ENCODE results near the gene PPFIA1. TPM values are rescaled to one million over a fixed set of nuclear protein-coding genes. Genes with fewer than 3 reads are reported as not detected.

The PPFIA1 gene
- total RNA-seq, 4 donors from 2014 or later, result 58.3 to 119 (median 84.7) TPM

- no peak for ATAC-seq (ENCODE audit: low FRiP score)
- DNase-seq (ENCODE audit: low spot score), result no peak
- TF ChIP-seq CTCF (IDR thresholded peaks at IDR 0.05), result no peak
Observed at GRCh38 chr11:70418130-70418529, 147.6 kb downstream of the PPFIA1 start.

- no peak for DNase-seq (ENCODE audit: low spot score)
- TF ChIP-seq CTCF (IDR thresholded peaks at IDR 0.05), result no peak
- ATAC-seq (ENCODE audit: low FRiP score), result no peak
Observed at GRCh38 chr11:70419307-70420007, 149.0 kb downstream of the PPFIA1 start.

- ATAC-seq (ENCODE audit: low FRiP score) (no peak), DNase-seq (ENCODE audit: low spot score) (no peak)
- TF ChIP-seq CTCF (IDR thresholded peaks at IDR 0.05), result no peak
Observed at GRCh38 chr11:70420008-70420464, 149.5 kb downstream of the PPFIA1 start.

GRCh38 chr11:70420496-70420895 is 150.0 kb downstream of the PPFIA1 start:
- ATAC-seq (ENCODE audit: low FRiP score) (no peak), DNase-seq (ENCODE audit: low spot score) (no peak)
- TF ChIP-seq CTCF (IDR thresholded peaks at IDR 0.05), result no peak

GRCh38 chr11:70421123-70421522 is 150.6 kb downstream of the PPFIA1 start:
- no peak for ATAC-seq (ENCODE audit: low FRiP score)
- DNase-seq (ENCODE audit: low spot score), result no peak
- TF ChIP-seq CTCF (IDR thresholded peaks at IDR 0.05), result no peak

- DNase-seq (ENCODE audit: low spot score) (no peak), ATAC-seq (ENCODE audit: low FRiP score) (no peak)
- no peak for TF ChIP-seq CTCF (IDR thresholded peaks at IDR 0.05)
Observed at GRCh38 chr11:70422692-70423522, 152.4 kb downstream of the PPFIA1 start.

All from omental fat pad (tissue), 4 donors.